ENCODE measurements around the gene OXT.
"Not testable (repeated sequence)": the region's sequence is repeated elsewhere in the genome, so short reads cannot be mapped to it uniquely, and the experiment has no call there.

The OXT gene

DNA sequence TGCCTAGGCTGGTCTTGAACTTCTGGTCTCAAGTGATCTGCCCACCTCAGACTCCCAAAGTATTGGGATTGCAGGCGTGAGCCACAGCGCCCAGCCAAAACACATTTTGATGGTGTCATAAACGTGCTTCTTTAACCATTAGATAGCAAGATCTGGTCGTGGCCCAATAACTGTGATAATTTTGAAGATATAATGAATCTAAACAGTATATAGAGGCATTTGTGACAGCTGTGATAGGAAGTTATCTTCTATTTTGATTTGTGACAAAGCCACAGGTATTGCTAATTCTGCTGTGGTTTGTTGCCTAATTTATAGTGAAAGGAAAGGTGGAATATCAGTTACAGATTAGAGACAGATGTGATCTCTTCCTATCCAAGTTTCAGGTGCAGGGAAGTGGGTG lies 695 bp upstream of the OXT start:
- no peak overlapping the region for H3K4me3 ChIP-seq (ENCODE audit: control insufficient read depth, low read depth, low read length)
- TF ChIP-seq, protein P1, sequence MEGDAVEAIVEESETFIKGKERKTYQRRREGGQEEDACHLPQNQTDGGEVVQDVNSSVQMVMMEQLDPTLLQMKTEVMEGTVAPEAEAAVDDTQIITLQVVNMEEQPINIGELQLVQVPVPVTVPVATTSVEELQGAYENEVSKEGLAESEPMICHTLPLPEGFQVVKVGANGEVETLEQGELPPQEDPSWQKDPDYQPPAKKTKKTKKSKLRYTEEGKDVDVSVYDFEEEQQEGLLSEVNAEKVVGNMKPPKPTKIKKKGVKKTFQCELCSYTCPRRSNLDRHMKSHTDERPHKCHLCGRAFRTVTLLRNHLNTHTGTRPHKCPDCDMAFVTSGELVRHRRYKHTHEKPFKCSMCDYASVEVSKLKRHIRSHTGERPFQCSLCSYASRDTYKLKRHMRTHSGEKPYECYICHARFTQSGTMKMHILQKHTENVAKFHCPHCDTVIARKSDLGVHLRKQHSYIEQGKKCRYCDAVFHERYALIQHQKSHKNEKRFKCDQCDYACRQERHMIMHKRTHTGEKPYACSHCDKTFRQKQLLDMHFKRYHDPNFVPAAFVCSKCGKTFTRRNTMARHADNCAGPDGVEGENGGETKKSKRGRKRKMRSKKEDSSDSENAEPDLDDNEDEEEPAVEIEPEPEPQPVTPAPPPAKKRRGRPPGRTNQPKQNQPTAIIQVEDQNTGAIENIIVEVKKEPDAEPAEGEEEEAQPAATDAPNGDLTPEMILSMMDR (IDR thresholded peaks at IDR 0.05; ENCODE audit: control insufficient read depth, insufficient read depth, low read depth, low read length, missing control alignments): no peak
- DNase-seq (ENCODE audit: low read depth): no peak

DNA sequence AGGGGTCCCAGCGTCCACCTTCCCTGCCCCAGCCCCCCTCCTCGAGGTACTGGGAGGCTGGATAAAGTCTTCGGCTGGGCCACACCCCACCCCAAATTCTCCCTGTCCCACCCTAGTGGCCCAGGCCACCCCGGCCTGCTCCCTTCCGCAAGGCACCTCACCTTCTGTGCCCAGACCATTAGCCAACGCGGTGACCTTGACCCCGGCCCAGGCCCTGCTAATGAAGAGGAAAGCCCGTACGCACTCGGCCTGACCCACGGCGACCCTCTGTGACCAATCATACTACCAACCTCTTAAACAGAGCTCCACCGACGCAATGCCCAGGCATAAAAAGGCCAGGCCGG lies 182 bp upstream of the OXT start:
- no peak for DNase-seq (ENCODE audit: low read depth)
- TF ChIP-seq, protein P1 (IDR thresholded peaks at IDR 0.05; ENCODE audit: control insufficient read depth, insufficient read depth, low read depth, low read length, missing control alignments): no peak
- peak overlapping the region; percentile 32 for H3K4me3 ChIP-seq (ENCODE audit: control insufficient read depth, low read depth, low read length)

DNA sequence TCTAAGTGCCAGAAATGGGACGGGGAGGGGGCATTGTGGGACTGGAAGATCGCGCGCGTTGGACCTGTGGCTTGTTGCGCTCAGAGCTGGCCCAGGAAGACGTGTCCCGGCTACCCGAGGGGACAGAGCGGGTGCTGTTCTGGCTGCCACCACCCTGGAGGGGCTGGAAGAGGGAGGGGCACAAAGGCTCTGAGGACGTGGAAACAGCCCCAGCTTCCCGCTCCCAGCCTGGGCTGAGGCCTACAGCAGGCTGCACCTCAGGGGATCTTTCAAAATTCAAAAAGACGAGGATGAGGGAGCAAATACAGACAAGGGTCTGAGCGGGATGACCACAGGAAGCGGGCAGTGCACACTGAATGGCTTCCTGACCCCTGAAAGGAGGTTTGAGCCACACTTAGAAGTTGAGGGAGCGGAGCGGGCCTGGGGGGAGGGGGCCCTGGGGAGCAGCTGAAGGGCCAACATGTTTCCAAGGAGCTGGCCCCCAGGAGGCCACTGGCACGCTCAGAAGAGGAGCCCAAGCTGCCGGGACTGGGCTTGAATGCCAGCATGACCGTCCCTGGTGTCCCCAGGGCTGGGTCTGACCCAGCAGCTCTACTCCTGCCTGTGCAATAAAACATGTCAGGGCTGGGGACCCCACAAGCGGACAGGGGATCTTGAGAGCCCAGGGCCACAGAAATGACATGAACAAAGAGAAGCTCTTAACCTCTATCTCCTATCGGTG lies 1.3 kb downstream of the OXT start:
- DNase-seq (ENCODE audit: low read depth): no peak
- TF ChIP-seq, protein P1 (IDR thresholded peaks at IDR 0.05; ENCODE audit: control insufficient read depth, insufficient read depth, low read depth, low read length, missing control alignments): no peak
- no peak overlapping the region for H3K4me3 ChIP-seq (ENCODE audit: control insufficient read depth, low read depth, low read length)

DNA sequence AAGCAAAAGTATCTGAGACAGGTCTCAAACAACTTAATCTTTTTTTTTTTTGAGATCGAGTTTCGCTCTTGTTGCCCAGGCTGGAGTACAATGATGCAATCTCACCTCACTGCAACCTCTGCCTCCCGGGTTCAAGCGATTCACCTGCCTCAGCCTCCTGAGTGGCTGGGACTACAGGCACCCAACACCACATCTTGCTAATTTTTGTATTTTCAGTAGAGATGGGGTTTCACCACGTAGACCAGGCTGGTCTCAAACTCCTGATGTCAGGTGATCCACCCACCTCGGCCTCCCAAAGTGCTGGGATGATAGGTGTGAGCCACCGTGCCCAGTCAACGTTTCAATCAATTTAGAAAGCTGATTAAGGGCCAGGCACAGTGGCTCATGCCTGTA lies 1.8 kb downstream of the OXT start:
- DNase-seq (ENCODE audit: low read depth); H3K4me3 ChIP-seq (ENCODE audit: control insufficient read depth, low read depth, low read length): not testable (repeated sequence)

DNA sequence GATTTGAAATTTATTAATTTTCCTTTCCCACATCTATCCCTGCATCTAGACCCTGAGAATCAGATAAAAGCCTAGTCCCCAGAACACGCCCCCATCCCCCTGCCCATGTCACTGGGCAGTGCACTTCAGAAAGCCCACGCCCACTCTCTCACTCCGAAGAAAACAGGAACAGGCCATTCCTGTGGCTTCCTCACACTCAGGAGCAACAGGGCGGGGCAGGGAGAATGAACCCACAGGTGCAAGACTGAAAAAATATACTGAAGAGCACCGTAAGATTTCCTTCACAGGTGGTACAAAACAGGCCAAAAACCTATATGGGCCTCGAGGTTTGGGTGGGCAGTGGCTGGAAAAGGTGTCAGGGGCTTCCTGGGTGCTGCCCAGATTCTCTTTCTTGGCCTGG lies 3.4 kb downstream of the OXT start:
- TF ChIP-seq, protein P1 (IDR thresholded peaks at IDR 0.05; ENCODE audit: control insufficient read depth, insufficient read depth, low read depth, low read length, missing control alignments): no peak
- H3K4me3 ChIP-seq (ENCODE audit: control insufficient read depth, low read depth, low read length): no peak overlapping the region
- no peak for DNase-seq (ENCODE audit: low read depth)

GRCh38 chr20:3075315-3075714 lies 3.9 kb downstream of the OXT start:
- not testable (repeated sequence) for H3K4me3 ChIP-seq (ENCODE audit: control insufficient read depth, low read depth, low read length); DNase-seq (ENCODE audit: low read depth)

DNA sequence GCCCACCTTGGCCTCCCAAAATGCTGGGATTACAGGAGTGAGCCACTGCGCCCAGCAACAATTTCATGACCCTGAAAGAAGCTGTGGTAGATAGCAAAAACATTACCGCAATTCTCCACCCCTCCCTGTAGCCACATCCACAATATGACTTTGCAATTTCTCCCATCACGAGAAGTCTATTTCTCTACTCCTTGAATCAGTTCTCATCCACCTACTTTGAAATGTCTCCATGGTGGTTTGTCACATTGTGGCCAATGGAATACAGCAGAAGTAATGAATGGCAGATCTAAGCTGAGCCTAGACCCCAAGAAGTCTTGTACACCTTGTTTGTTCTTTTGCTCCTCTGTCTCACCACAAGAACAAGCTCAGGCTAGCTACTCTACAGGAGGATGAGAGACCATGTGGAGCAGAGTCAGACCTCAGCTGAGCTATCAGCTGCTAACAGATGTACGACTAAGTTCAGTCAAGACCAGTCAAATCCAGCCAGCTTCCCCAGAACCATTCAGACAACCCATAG lies 6.3 kb downstream of the OXT start:
- H3K4me3 ChIP-seq (ENCODE audit: control insufficient read depth, low read depth, low read length): no peak overlapping the region
- TF ChIP-seq, protein P1 (IDR thresholded peaks at IDR 0.05; ENCODE audit: control insufficient read depth, insufficient read depth, low read depth, low read length, missing control alignments): no peak

DNA sequence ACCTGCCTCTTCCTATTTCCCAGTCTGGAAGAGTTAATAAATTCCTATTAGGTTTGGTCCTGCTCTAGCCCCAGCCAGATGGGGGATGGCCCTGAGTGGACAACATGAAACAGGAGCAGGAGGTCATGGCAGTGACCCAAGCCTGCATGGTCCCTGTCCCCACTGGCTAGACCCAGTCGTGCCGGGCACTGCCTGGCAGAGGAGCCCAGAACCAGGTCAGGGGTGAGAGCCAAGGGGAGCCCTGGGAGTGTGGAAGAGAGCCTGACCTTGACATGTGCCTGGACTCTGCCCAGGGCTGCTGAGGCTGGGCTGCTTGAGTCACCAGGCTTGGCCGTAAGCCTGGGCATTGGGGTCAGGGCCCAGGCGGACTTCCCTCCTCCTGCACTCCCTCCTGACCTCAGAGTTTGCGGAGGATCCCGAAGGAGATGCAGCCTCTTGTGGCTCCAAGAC lies 9.5 kb downstream of the OXT start:
- TF ChIP-seq, protein P1 (IDR thresholded peaks at IDR 0.05; ENCODE audit: control insufficient read depth, insufficient read depth, low read depth, low read length, missing control alignments): no peak
- H3K4me3 ChIP-seq (ENCODE audit: control insufficient read depth, low read depth, low read length): no peak overlapping the region
- DNase-seq (ENCODE audit: low read depth): no peak

More for the DNA sequence above, 6.3 kb downstream of the OXT start:
- DNase-seq (ENCODE audit: low read depth): no peak

All from AG09309 (cell line).